Activated T-helper 9 cell treated with anti-CD3 and anti-CD28 coated beads, Interleukin-2, amount 50 U/mL, for 16 hours (primary cell): ENCODE results near the gene DUOX2.
"Not testable (repeated sequence)": the region's sequence is repeated elsewhere in the genome, so short reads cannot be mapped to it uniquely, and the experiment has no call there.

Experiments
- DNase-seq: peaks from one replicate; pipeline ENCODE4 v3.0.0-alpha.2; 2020; ENCODE audit warnings: low read depth

DUOX2 gene

GRCh38 chr15:45073602-45074001 lies 40.4 kb downstream of the DUOX2 start:
- DNase-seq = not testable (repeated sequence)

GRCh38 chr15:45069942-45070360 lies 44.0 kb downstream of the DUOX2 start:
- DNase-seq = not testable (repeated sequence)

- DNase-seq = no peak
Measured at GRCh38 chr15:45064386-45064785, 49.6 kb downstream of the DUOX2 start.

- not testable (repeated sequence) for DNase-seq
Measured at GRCh38 chr15:45062301-45062700, 51.7 kb downstream of the DUOX2 start.

- DNase-seq = not testable (repeated sequence)
Measured at GRCh38 chr15:45058690-45059675, 55.0 kb downstream of the DUOX2 start.

- not testable (repeated sequence) for DNase-seq
Measured at GRCh38 chr15:45052676-45053075, 61.3 kb downstream of the DUOX2 start.

- DNase-seq = no peak
Measured at GRCh38 chr15:45050587-45050986, 63.4 kb downstream of the DUOX2 start.

- no peak for DNase-seq
Measured at GRCh38 chr15:45048794-45049631, 65.0 kb downstream of the DUOX2 start.

GRCh38 chr15:45048449-45048793 lies 65.6 kb downstream of the DUOX2 start:
- DNase-seq = not testable (repeated sequence)

- DNase-seq = not testable (repeated sequence)
Measured at GRCh38 chr15:45044270-45044669, 69.7 kb downstream of the DUOX2 start.

GRCh38 chr15:45042859-45043258 lies 71.1 kb downstream of the DUOX2 start:
- not testable (repeated sequence) for DNase-seq
